ACHN (cell line): ENCODE measurements around the gene NDUFB11.
"Not testable (repeated sequence)": the region's sequence is repeated elsewhere in the genome, so short reads cannot be mapped to it uniquely, and the experiment has no call there.

Source experiments
- DNase-seq: peaks from one replicate; pipeline ENCODE4 v3.0.0-alpha.2; 2015
- in situ Hi-C: cut with HindIII; loops from 2 replicates; pipeline ENCODE4 v1.10.0; 2017; ENCODE audit warnings: low sequenced_read_pairs, low pct_ligation_motif_present, low pct_unique_long_range_greater_than_20kb

The NDUFB11 gene

DNA sequence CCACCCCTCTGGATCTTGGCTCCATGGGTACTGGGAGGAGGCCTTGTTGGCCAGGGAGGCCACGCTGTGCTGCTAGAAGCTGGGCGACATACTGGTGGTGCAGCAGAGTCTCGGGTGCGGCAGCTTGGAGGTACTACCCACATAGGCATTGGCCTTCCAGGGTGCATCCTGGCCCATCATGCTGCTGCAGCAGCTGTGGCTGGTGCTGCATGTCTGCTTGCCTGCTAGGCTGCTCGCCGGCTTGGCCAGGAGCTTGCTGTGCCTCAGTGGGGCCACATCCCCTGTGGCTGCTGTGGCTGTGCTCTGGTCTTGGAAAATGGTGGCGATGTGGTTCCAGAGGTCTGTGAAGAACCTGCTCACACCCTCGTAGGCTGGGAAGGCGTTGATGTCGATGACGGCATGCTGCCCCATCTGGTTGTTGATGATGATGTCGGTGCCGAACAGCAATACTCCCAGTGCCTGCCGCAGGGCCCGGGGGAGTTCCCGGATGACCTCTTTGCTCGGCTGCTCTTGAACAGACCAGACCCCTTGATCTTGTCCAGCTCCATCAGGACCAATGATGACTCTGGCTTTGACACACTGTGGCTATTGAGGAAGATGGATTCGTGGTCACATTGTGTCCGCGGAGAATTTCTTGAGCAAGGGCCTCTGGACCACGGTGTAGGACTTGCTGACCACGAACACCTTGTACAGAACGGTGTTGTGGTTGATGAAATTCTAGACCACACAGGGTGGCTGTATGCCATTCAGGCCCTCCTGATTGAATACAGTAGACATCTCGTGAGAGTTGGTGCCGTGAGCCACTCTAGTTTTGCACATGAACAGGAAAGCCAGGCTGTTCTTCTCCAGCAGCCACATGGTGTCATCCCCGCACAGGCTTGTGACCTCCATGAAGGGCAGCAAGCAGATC is 12.4 kb upstream of the NDUFB11 start:
- in situ Hi-C loops = no loop called here
- no peak for DNase-seq

DNA sequence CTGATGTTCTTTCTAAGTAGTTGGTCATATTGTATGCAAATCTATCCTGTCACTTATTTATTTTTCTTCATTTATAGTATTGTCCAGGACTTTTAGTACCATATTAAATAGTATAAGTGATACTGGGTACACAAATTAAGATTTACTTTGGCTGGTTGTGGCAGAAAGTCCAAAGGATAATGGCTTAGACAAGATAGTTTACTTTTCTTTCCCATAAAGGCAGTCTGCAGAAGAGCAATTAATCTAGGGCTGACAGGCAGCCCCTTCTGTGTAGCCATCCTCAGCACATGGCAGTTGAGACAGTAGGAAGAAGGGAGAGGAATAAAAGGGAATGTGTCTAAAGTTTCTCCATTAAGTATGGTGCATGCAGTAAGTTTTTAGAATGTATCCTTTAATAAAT is 6.9 kb upstream of the NDUFB11 start:
- in situ Hi-C loops = no loop called here
- no peak for DNase-seq

DNA sequence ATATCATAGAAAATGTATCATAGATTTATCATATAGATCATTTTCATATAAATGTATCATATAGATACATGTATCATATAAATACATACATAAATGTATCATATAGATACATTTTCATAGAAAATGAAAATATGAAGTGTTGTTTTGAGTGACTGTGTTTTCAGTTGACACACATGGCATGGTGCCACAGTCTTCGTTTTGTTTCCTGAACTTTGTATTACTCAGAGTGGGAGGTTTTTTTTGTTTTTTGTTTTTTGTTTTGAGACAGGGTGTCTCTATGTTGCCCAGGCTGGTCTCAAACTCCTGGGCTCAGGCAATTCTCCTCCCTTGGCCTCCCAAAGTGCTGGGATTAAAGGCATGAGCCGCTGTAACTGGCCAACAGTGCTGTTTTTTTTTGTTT is 4.4 kb upstream of the NDUFB11 start:
- in situ Hi-C loops = no loop called here
- DNase-seq = no peak

DNA sequence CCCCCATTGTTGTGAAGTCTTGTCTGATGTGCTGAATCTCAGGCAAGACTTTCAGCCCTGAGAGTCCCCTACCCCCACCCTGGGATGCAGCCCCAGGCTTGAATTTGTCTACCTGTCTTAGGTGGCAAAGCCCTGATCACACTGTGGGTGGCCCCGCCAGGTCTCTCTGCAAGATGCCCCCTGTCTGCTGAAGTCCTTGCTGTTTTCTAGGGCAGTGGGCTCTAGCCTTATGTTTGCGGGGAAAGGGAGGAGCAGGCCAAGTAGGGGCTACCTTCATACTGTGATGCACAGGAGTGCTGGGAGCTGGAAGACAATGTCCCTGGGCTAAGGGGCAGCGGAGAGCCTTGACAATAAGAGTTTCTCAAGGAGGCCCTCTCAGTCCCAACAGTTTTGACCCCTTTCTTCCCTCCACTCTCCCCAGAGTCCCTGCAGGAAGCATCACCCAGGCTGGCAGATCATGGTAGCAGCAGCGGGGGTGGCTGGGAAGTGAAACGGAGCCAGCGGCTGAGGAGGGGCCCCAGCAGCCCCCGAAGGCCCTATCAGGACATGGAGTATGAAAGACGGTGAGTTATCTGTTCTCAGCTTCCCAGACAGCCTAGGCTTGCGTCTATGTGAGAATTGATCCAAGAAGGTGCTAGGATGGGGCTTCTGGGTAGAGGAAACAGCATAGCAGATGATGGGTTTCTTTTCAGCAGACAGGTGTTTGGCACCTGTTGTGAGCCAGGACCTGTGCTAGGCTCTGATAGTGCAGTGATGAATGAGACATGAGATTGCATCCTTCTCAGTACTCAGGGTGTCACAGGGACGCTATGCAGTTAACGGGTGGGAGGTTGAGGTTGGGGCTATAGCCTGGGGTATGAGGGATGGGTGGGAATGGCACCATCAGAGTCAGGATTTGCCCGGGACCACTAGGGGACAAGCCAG is 2.7 kb upstream of the NDUFB11 start:
- no peak for DNase-seq
- in situ Hi-C loops = no loop called here

DNA sequence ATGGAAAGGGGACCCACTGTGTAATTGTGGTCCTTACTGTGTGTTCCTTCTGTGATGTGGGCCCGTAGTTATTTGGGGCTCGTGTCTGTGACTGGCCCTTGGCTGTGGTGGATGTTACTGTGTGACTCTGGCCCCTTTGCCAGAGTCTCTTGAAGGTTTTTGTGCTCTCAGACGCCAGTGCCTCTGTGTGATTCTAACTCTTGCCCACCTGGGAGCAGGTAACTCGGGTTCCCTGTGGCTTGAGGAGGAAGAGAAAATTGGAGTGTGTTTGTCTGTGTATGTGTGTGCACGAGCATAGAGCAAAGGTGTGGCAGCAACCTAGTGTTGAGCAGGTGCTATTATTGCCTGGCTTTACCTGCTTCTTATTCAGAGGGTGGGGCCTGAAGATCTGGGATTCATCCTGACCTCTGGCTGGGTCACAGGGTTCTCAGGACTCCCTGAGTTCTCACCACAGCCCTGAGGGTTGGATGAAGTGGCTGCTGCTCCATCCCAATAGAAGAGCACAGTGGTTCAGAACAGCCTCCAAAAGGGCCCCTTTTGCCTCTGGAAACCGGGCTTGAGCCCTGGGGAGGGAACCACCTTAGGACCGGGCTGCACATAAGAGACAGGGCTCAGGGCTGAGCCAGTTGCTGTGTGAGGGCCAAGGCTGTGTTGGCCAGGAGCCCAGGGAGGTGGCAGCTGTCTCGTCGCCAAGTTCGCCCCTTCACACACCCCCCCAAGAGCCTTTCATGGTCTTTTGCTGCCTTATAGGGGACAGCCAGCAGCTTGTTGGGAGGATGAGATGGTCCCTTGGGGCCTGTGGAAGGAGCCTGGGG is 1.8 kb upstream of the NDUFB11 start:
- in situ Hi-C loops = no loop called here
- no peak for DNase-seq

DNA sequence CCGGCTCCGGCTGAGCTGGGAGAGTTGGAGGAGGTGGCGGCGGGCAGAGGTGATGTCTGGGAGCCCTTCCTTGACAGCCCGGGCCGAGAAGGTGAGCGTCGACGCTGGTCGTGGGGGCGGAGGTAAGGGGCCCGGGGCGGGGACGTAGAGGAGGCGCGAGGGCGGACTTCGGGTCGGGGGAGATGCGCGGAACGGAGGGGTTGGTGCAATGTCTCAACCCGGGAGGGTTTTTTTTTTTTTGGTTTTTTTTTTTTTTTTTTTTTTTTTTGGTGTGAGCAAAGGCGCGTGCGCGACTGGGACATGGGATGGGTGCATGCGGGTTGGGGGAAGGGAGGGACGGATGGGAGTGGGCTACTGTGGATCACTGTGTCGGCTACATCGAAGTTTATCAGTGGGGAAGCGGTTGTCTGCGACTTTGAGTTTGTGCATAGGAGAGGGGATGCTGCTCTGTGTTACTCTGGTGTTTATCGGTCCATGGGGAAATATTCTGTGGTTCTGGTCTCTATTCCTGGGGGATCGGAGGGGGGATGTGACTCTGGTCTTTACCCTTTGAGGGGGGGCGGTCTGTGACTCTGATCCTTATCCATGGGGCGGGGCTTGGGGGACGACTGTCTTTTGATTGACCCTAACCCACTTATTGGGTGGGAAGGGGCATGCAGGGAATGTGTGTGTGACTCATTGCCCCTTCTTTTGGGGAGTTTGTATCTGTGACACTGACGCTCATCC is 1.1 kb upstream of the NDUFB11 start:
- DNase-seq = no peak
- in situ Hi-C loops = no loop called here

DNA sequence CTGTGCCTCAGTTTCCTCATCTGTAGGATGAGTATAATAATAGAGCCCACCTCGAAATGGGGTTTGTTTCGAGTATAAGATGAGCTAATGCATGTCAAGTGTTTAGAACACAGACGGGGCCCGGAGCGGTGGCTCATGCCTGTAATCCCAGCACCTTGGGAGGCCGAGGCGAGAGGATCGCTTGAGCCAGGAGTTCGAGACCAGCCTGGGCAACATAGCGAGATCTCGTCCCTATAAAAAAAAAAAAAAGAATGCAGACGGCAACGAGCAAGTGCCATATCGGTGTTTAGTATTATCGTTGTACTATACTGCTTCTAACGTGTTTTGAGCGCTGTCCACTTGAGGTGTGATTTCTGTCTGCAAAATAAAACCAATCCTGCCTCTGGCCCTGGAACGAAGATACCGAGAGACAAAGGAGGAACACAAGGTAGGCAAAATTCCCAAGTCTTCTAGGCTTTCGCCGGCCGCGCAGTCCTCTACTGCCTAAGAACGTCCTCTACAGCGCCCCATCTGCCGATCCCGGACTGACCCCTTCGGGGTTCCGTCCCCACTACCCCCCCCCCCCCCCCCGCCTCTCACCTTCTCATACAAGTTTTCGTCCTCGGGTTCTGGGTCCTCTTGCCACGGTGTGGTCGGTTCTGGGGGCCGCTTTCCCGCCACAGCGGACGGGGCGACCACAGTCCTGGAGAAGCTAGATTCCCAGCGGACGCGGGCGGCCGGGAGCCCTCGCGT is 442 bp downstream of the NDUFB11 start:
- in situ Hi-C loops = no loop called here
- DNase-seq = peak; percentile 15

DNA sequence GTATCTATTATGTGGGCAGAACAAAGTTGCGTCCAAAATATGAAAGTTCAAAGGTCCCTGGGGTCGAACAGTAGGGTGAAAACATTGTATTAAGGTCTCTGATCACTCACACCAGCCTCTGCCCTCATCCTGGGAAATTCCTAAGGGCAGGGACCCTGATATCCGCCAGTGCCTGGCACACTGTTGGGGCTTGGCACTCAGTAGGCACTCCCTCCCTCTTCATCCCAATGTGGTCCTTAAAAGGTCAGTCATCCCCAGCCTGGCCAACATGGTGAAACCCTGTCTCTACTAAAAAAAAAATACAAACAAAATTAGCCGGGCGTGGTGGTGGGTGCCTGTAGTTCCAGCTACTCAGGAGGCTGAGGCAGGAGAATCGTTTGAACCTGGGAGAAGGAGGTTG is 6.3 kb downstream of the NDUFB11 start:
- no peak for DNase-seq
- in situ Hi-C loops = no loop called here

DNA sequence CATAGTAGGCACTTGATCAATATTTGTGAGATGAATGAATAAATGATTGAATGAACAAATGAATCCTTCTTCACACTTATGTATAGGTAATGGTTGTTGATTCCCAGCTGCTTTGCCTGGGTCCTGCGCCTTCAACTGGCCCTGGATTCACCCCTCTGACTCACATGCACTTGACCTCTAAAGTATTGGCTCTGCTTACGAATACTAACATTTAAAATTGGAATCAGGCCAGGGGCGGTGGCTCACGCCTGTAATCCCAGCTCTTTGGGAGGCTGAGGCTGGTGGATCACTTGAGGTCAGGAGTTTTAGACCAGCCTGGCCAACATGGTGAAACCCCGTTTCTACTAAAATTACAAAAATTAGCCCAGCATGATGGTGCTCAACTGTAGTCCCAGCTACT is 8.9 kb downstream of the NDUFB11 start:
- peak; percentile 15 for DNase-seq
- in situ Hi-C loops = not testable (repeated sequence)

DNA sequence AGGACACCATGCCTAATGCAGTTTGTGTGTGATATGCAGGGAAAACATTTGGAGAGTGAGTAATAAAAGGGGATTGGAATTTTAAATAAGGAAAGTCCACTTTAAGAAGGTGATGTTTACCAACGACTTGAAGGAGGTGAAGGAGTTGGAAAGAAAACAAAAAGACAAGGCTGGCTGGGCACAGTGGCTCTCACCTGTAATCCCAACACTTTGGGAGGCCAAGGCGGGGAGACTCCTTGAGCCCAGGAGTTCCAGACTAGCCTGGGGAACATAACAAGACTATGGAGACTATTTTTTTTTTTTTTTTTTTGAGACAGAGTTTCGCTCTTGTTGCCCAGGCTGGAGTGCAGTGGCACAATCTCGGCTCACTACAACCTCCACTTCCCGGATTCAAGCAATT is 11.0 kb downstream of the NDUFB11 start:
- in situ Hi-C loops = no loop called here
- DNase-seq = no peak

DNA sequence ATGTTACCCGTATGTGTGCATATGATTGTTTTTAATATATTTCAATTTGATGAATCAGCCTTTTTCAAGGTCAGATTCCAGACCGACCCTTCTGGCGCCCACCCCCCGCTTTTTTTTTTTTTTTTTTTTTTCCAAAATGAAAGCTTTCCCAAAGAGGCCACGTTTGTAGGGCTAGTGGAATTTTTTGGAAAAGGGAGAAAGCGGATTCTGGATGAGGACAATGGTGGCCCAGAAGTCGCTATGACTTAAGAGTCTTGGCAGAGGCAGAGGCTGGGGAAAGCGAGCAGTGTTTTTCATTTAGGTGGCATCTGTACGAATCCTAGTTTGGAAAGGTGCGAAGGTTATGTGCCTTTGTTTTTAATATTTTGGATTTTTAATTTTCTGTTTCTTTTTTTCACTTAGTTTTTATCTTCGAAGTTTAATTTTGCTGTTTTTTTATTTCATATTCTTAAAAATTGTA is 14.6 kb downstream of the NDUFB11 start:
- in situ Hi-C loops = no loop called here
- no peak for DNase-seq

DNA sequence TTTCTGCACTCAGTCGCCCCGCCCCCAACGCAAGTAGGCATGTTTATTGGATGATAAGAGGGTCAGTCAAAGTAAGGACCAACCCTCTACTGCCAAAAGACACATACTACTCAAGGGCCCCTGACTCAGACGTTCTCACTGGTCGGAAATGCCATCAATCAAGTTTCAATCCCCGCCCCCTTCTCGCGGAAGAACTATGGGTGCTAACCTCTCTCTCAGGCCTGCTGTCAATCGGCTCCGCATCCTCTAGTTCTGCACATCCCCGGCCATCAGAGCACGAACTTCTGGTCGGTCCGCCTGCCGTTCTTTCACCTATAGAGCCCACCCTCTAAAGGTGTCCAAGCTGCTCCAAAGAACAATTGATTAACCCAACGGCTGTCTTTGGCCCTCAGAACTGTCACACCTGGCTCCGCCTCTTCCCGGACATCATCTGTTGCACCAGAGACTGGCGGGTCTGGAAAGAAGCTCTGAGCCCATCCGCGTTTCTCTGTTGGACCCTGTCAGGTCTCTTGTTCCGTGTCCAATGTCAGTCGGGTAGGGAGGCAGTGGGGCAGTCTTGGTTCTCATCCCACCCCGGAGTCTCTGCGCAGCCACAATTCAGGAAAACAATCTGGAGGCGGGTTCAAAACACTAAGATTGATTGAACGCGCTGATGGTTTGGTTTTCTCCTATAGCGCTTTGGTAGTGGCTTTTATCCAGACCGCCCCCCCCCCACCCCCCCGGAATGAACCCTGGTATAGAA is 15.2 kb downstream of the NDUFB11 start:
- in situ Hi-C loops = no loop called here
- DNase-seq = peak; percentile 87

DNA sequence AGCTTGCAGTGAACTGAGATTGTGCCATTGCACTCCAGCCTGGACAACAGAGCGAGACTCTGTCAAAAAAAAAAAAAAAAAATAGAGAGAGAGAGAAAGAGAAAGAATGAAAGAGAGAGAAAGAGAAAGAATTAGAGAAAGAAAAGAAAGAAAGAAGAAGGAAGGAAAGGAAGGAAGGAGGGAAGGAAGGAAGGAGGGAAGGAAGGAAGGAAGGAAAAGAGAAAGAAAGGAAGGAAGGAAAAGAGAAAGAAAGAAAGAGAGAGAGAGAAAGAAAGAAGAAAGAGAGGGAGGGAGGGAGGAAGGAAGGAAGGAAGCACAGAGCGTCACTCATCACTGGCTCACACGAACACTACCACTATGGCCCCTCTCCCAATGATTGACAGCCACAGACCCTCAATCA is 20.0 kb downstream of the NDUFB11 start:
- DNase-seq, in situ Hi-C loops: not testable (repeated sequence)

DNA sequence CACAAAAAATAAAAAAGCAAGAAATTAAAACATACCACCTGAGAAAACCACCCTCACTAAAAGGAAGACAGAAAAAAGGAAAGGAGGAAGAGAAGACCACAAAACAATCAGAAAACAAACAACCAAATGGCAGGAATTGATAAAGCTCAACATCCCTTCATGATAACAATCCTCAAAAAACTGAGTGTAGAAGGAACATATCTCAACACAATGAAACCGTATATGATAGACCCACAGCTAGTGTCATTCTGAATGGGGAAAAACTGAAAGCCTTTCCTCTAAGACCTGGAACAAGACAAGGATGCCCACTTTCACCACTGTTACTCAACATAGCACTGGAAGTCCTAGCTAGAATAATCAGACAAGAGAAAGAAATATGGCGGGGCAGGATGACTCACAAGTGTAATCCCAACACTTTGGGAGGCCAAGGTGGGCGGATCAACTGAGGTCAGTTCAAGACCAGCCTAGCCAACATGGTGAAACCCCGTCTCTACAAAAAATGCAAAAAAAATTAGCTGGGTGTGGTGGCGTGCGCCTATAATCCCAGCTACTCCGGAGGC is 27.9 kb downstream of the NDUFB11 start:
- DNase-seq, in situ Hi-C loops: not testable (repeated sequence)

DNA sequence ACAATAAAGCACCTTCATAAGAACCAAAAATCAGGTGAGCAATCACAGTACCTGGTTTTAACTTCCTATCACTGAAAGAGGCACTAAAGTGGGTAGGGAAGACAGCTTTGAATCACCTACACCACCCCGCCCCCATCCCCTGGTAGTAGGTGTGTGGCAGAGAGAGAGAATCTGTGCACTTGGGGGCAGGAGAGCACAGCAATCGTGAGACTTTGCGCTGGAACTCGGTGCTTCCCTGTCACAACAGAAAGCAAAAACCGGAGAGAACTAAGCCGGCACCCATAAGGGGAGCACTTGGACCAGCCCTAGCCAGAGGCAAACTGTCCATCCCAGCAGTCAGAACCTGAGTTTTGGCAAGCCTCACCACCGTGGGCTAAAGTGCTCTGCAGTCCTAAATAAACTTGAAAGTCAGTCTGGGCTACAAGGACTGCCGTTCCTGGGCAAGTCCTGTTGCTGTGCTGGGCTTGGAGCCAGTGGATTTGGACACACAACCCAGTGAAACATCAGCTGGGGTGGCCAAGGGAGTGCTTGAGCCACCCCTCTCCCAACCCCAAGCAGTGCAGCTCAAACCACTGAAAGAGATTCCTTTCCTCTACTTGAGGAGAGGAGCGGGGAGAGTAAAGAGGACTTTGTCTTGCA is 32.1 kb downstream of the NDUFB11 start:
- in situ Hi-C loops = no loop called here
- DNase-seq = no peak
